Epithelial cell of proximal tubule (primary cell): ENCODE data around the gene FBXL5. TPM values are rescaled to one million over a fixed set of nuclear protein-coding genes. Genes with fewer than 3 reads are reported as not detected.

Source experiments
- DNase-seq: peaks from one replicate; pipeline ENCODE4 v3.0.0-alpha.2; 2011; ENCODE audit warnings: low read depth
- H3K4me3 ChIP-seq: 2 replicates; pipeline ENCODE4 v1.5.1; 2011; ENCODE audit warnings: low read depth, mild to moderate bottlenecking, low read length
- CTCF ChIP-seq: conservative IDR thresholded peaks from 2 replicates; pipeline ENCODE4 v1.5.1; 2012; ENCODE audit warnings: low read depth, mild to moderate bottlenecking, low read length
- total RNA-seq: library from RNA; depleted of rRNA; stranded (reverse); fragments of >200 nt; gene quantifications from 2 replicates; pipeline ENCODE4 v1.2.3, GENCODE V29; 2015

Gene FBXL5
- total RNA-seq, 1 donor from 2014 or later: 64.1 TPM

- DNase-seq: no peak
- TF ChIP-seq CTCF: no peak
- no peak overlapping the region for H3K4me3 ChIP-seq
These were observed 86.3 kb downstream of the FBXL5 start for GRCh38 chr4:15568821-15569220.

- no peak for TF ChIP-seq CTCF
- DNase-seq: no peak
- no peak overlapping the region for H3K4me3 ChIP-seq
These were observed 91.3 kb downstream of the FBXL5 start for GRCh38 chr4:15563871-15564270.

GRCh38 chr4:15562623-15563022 is 92.5 kb downstream of the FBXL5 start:
- TF ChIP-seq CTCF: no peak
- DNase-seq: no peak

GRCh38 chr4:15562114-15562513 is 93.0 kb downstream of the FBXL5 start:
- no peak for TF ChIP-seq CTCF
- no peak for DNase-seq
- no peak overlapping the region for H3K4me3 ChIP-seq

More at GRCh38 chr4:15562623-15563022, 92.5 kb downstream of the FBXL5 start:
- no peak overlapping the region for H3K4me3 ChIP-seq

- no peak for TF ChIP-seq CTCF
- no peak for DNase-seq
- no peak overlapping the region for H3K4me3 ChIP-seq
These were observed 96.6 kb downstream of the FBXL5 start for GRCh38 chr4:15558561-15558960.

- no peak overlapping the region for H3K4me3 ChIP-seq
- no peak for DNase-seq
- TF ChIP-seq CTCF: no peak
These were observed 97.2 kb downstream of the FBXL5 start for GRCh38 chr4:15557786-15558550.

GRCh38 chr4:15556511-15557092 is 98.6 kb downstream of the FBXL5 start:
- H3K4me3 ChIP-seq: no peak overlapping the region
- no peak for TF ChIP-seq CTCF
- no peak for DNase-seq
